Left forelimb (tissue), 1 donor: ENCODE results near the gene PTPRZ1.

Experiments
- DNase-seq: peaks from one replicate; pipeline ENCODE4 v3.0.0-alpha.2; 2018; ENCODE audit warnings: low spot score

PTPRZ1 gene

DNA sequence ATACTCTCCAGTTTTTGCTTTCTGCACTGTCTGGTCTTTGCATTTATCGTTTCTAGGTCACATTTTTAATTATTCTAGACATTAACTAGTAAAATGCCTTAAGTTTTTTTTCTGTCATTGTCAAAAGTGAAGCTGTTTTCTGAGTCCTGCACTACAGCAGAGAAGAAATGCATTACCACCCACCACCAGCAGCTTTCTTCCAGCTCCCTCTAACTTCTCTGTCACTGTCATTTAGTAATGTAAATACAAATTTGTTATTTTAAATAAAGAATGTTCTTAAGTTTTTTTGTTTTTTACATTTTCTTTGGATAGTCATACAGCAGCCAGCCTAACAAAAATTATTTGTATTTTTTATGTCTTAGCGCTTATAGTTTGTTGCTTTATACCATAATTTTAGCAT, 18.8 kb downstream of the PTPRZ1 start:
- no peak for DNase-seq

DNA sequence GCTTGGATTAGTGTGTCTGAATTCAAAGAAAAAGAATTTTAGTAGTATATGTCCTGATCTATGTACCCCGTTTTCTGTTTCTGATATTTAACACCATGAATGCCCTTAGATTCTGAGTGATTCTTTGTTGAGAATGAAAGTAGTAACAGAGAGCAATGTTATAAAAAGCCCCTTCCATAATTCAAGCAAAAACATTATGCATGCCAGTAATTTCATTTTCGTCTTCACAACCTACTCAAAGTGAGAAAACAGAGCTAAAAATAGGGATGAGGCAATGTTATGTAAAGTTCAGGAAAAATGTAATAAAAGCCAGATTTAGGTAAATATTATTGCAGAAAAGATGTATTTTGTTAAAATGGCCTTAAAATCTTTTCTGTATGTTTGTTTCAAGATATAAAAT, 28.1 kb downstream of the PTPRZ1 start:
- no peak for DNase-seq

DNA sequence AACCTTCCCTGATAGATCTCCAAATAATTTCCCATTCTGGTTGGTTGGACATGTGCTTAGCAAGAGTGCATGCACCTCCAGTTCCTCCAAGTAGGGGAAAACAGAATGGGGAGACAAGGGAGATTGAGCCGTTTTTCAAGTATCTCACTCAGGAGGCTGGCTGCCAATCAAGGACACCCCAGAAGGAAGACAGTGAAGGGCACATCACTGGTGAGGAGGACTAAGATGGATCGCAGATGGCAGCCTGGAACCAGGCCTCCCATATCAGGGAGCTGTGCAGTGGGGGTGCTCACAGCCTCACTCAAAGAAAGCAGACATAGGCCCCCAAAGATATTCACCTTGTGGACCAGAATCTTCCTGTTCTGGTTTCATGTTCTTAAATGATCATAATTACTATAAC, 31.2 kb downstream of the PTPRZ1 start:
- no peak for DNase-seq

DNA sequence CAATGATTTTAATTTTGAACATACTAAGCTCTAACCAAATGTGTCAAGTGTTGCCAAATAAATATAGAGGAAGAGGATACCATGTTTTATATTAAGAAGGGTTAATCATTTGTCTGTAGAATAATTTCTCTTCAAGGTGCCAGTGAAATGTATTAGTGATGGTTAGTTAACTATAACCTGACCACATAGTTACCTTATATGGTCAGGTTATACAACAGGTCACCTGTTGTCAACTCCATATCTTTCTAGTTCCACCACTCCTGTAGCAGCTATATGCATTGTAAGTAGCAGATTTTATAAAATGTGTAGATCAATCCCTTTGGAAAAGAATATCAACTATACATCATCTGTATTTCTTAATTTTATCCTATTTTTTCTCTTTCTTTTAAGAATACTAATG, 35.1 kb downstream of the PTPRZ1 start:
- no peak for DNase-seq

DNA sequence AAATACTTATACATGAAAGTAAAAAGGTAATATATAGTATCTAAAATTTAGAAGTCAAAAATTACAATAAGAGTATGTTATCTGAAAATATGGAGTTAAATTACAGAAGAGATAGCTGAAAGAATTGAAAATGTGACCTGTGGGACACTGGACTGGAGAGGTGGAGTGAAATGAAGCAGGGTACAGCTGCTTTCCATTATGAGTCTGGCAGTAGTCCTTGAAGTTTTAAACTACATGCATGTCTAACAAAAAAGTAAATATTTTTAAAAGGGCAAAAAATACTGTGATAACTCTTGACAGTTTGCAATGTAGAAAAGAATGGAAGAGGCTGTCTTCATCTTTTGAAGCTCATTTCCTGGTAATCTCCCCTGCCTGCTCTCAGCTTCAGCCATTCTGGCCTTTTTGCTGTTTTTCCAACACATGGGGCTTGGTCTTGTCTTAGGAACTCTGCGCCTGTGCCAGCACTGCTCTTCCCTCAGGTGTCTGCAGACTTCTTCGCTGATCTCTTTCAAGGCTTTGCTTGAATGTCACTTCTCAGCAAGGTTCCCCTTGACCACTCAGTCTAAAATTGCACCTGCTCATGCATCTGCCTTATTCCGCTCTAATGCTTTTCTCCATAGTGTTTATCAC, 36.9 kb downstream of the PTPRZ1 start:
- DNase-seq = no peak

DNA sequence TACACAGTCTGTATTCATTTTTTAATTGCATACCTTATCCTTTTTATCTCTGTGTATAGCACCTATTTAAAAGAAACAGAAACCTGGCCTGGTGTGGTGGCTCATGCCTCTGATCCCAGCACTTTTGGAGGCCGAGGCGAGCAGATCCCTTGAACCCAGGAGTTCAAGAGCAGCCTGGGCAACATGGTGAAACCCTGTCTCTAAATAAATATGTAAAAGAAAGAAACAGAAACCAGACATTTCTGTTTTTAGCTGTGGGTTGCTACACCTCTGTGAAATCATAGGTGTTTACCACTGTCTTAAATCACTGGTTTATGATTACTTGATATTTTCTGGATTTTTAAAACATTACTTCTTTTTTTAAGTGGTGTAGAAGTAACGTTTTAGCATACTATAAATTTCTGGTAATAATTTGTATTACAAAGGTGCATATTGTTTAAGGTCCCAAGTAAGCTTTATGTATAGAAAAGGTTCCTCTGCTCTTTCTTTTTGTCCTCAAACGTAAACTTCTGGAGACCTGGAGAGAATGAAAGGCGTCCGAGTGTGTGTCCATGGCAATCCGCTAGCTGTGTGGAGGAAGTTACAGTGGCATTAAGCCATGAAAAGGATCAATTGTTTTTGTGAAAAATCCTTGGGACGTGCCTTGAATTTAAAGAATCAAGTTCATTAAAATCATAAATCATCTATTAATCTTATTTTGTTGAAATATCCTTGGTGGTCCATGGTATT, 41.1 kb downstream of the PTPRZ1 start:
- no peak for DNase-seq

DNA sequence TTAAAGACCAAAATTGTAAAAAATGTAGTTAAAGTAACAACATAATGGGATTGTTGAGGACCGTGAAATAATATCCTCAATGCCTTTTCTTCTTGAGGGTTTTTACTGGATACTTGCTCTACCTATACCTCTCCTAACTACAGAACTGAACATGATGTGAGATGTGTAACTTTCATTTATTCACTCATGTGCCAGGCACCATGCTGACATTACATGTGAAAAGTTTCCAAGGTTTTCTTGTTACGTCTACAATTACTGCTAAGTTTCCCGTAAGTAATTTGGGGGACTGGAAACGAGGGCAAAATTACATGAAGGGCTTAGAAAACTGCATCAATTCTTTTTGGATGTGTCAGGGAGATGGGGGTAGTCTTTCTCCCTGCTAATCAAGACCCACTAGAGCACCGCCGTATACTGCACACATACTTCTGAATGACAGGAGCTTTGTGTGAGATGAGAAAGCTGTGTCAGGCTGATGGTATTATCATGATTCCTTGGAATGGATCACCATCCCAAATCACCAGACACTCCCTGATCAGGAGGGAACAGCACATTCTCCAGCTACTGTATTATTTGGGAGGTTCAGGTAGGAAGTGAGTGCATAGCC, 41.8 kb downstream of the PTPRZ1 start:
- no peak for DNase-seq

DNA sequence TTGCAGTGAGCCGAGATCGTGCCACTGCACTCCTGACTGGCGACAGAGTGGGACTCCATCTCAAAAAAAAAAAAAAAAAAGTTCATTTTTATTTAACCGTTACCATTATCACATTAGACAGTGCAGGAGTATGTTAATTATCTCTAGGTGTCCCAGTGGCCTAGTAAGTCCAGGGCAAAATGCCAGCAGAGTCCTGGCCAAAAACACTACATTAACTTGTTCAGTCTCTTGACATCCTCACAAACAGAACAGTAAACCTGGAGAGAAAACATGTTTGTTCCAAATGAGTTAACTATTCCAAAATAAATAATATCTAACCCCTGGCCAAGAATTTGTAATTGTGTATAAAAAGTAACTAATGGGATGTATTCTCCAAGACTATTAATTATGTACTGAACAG, 43.2 kb downstream of the PTPRZ1 start:
- DNase-seq = no peak

DNA sequence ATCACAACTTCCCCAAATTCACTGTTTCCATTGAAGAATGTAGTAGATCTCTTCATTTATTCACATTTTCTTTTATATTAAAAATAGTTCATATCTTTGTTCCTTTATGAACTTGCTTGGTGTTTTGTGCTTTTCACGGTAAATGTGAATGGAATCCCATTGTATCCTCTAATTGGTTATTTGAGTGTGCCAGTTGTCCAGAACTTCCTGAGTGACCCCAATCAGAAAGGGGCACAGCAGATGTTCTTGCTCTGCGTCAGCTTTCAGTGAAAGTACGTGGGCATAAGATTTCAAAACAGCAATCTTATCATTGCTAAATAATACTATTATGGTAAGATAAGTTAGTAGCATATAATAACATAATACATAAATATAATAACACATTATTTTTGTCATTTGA, 47.0 kb downstream of the PTPRZ1 start:
- DNase-seq = no peak

DNA sequence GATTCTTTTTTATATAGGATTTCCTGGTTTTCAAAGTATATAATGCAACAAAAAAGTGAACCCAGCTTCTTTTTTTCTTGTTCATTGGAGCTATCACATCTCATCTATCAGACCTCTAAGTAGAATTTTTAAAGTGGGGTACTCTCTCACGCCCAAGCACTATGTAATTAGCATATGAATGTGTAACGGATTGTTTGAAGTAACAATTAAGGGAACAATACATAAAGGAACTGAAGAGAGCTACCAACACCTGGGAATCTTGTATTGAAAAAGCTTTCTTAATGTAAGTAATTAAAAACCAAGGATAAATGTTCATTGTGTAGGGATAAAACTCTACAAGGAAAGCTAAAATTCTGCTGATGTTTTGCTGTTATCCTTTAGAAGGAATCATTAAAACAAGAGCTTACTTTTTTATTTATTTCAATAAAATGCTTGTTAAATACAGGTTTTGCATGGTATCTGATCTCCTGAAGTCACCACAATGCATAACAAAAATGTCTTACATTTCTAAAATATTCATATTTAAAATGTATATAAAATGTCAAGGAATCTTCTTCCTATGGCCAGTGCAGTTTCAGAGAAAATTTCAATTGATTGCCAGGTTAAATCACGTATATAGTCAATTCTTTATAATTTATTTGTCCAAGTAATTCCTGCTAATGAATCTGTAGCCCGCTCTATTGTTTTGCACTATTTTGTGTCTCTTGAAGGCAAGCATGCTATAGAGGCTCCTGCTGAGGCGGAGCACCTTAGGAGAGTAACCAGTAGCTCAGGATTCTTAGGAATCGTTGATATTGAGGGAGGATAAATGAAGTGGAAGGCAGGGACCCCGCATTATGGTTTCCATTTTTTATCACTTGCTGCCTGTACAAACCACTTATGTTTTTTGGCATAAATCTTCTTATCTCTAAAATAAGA, 51.6 kb downstream of the PTPRZ1 start:
- DNase-seq = no peak

DNA sequence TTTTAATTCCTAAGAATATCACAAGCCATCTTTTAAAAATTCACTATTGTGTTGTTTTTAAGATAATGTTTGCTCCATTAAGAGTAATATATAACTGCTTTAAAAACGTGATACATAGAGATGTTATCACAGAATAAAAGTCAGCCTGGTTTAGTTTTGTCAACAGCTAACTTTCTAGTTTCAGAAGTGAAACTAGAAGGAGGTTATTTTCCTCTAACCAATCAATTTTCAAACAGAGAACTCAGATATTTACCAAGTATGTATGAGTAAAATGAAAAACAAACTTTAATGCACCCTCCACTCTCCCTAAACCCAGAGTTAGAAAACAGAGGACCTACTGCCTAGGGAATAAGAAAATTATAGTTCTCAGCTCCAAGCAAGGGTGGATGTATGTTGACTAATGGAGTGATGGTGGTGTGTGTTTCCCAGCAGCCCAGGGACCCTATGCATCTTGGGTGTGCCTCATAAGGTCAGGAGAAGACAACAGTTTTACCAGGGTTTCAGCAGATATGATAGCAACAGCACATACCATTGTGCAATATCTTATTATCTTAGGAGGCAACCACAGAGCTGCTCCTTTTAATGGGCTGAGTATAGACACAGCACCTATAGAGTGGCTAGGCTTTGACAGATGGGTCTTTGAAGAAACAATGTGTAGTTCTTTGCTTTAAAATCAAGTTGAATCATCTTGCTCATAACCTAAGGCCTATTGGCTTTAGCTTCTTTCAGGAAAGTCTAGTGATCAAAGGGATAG, 58.4 kb downstream of the PTPRZ1 start:
- DNase-seq = no peak

DNA sequence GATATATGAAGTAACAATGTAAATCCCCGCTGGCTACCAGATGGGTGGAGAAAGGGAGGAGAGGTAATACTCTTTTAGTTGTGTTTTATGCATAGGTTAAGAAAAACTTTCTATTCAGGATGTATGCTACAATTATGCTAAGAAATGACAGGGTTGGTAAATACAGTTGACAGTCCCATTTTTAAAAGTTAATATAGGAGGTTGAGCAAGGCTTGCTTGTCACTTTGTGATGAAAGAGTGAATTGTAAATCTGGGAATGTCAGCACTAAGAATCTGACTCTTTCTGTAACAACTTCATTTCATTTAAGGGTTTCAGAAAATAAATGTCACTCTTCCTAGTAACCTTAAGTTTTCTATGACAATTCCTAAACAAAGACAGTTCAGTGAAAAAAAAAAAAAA, 59.8 kb downstream of the PTPRZ1 start:
- DNase-seq = no peak

DNA sequence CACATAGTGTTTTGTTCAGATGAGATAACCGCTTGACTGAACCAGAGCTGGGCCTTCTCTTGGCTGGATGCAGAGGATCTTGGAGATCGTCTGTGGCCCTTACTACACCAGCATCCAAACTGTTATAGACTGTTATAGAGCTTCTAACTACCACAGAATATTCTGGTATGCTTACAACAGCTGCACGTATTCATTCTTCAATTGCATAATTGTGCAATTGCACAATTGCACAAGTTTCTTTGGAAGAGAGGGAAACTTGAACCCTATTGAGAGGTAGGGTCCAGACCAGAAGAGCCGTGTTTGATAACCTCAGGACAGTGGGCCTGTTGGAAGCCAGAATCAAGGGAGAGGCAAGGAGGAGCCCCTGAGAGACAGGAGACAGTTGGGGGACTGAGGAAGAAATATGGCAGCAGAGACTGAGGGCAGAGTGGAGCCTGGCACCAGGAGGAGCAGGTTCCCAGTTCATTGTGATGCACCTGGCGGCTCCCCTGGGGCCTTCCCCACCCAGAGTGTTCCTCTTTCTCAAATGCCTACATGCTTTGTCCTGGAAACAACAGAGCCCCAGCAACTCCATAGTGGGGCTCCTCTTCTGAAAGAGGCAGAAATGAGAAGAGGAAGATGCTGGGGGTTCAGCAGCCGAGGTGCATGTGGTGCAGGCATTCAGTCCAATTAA, 64.1 kb downstream of the PTPRZ1 start:
- no peak for DNase-seq

DNA sequence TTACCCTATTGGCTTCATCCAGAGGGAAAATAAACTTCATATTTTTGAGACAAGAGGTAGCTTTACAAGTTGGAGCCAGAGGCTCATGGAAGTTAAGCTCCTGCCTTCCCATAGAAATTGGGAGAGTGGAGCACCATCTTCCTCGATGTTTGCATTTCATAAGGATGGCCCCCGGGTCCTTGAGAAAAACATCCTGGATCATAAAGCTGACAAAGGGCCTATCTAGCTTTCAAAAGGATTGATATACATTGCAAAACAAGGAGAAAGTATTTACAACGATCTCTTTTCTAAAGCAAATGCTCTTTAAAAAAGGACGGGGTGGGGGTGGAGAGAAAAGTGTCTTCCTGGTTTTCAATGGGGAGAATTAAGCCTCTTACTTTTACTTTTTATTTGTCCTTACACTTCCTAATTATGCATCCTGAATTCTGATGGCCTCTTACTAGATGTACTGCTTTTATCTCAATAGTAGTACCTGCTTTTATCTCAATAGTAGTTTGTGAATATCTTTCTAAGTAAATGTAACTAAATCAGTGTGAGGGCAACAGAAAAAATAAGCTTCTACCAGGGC, 65.6 kb downstream of the PTPRZ1 start:
- DNase-seq = no peak

DNA sequence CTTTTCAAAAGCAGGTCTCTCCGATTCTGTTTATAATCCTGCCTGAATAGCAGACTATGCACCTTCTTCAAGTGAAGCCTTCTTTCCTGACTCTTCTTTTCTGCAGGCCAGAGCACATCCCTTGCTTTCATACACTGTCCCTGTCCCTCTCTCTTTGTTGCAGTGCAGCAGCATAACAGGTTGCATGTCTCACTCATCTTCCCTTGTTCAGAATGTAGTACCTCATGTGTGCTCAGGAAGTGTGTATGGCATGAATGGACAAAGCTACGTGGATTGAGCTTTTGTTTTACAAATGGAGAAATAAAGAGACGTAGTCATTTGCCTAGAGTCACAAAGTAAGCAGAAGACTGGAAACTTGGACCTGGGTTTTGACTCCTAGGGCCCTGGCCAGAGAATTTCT, 68.0 kb downstream of the PTPRZ1 start:
- no peak for DNase-seq

DNA sequence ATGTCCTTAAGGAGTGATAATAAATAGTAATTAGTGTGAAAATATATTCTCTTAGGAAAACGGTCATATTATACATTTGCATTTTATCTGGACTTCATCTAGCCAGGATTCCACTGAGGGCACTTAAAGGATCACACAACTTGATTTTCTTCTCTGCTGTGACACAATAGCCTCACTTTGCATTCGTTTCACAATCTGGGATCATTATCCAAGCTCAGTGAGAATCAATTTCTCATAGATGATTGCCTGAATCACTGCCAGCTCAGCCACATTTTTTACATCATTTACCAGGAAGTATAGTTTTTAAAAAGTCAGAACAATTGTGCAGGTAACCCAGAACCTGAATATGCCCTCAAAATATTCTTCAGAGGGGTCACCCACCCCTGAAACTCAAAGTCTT, 68.9 kb downstream of the PTPRZ1 start:
- no peak for DNase-seq

DNA sequence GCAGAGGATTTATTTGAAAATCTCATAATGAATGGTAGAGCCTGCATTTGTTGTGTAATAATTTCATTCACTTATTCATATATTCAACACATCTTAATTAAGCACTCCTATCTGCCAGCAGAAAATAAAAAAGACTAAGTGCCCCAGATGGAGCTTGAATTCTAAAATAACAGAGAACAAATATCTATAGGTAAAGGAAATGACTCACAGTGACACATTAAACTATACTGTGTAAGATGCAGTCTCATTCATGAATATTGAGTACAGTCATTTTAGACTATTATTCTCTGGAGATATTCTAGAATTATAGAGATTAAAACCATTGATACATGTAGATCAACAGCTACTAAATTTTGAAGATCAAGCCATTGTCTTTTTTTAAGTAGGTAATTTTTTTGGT, 72.1 kb downstream of the PTPRZ1 start:
- DNase-seq = no peak

DNA sequence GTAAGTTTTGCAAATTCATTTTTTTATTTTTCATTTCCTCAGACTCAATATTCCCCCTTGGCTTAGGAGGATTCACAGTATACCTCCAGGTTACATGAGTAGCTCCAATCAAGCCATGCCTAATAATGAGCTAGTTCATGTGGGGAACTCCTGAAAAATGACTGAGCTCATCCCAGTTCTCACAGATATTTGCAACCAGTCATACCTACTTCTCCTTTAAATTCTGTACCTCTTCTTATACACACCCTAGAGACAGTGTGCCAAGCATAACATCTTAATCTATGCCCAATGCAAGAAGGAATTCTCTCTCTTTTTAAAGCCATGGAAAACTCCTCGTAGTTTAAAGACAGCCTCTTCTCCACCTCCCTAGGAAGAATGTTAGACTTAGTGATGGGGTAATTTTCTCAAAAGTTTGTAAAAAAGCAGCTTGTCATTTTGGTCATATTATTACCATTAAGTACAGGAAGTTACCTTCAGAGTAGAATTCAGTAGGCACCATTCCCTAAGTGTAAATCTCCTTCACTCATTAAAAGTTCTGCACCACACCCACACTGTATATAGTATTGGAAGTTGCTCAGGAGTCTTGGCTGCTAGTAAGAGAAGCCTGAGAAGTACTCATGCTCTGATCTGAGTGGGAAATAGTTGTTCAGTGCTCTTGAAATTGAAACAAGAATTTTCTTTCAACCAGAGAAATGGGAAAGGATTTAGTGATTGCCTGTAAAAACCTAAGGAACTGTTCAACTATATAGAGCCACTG, 72.7 kb downstream of the PTPRZ1 start:
- no peak for DNase-seq

DNA sequence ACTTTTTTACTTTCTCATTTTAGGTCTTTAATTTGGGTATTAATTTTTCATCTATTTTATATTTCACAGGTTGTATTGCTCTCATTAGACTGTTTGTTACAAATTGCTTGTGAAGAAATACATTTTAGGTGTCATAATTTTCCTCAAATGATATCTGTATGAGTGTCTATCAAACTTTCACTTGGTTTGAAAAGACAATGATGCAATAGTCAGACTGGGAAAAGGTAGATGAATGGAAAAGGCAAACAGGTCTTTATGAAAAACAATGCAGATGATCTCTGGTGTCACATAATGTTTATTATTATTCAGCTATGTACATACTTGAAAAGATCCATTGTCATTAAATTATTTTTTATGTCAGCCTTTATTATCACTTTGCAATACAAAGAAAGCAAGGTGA, 80.2 kb downstream of the PTPRZ1 start:
- no peak for DNase-seq

DNA sequence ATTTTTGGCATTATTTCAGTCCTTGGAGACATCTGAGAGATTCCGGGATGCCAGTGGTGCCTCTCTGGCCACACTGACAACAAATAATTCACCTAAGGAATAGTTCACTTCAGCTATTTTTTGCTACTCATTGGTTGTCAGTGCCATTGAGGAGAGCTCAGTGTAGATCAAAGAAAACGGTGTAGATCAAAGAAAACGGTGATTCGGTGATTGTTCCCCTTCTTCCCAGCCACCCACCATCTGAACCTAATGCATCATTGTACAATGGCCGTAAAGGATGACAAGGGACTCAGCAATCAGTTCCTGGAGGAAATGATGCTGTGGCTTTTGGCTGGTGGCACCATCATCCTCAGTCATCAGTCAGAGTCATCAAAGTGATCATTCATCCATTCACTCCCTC, 80.6 kb downstream of the PTPRZ1 start:
- no peak for DNase-seq
